IMR-90 (cell line): ENCODE measurements around the gene CLDN34. TPM values are rescaled to one million over a fixed set of nuclear protein-coding genes. Genes with fewer than 3 reads are reported as not detected.
A peak's percentile ranks its signal among the peaks of the same experiment; 100 is the strongest.

Experiments used
- ATAC-seq: fragments of 200-7000 bp; cut with Tn5 transposase; 2 replicates; pipeline ENCODE4 v1.9.1; 2020; ENCODE audit warnings: low read depth, mild to moderate bottlenecking, moderate library complexity
- BruUV-seq: library from RNA; stranded (reverse); fragments of 400-500 nt; replicated peaks from 2 replicates; lab custom pipeline; 2021; lab: Mats Ljungman, UMichigan
- CTCF ChIA-PET: fragments of 300-600 bp; formaldehyde crosslinking; extraction: SDS; loops from one replicate; lab custom pipeline; 2021; ENCODE audit warnings: antibody characterized with exemption; lab: Yijun Ruan, JAX
- POLR2A ChIA-PET: fragments of 300-600 bp; sonication (Branson Sonifier 250); formaldehyde crosslinking; loops from one replicate; lab custom pipeline; 2022; ENCODE audit warnings: antibody characterized with exemption; ENCODE audit not compliant: unreplicated experiment; lab: Charles Lee
- DNase-seq: peaks from one replicate; pipeline ENCODE4 v3.0.0; 2013
- H2AFZ ChIP-seq: replicated peaks from 2 replicates; pipeline ENCODE3; 2013; ENCODE audit warnings: low read length, mild to moderate bottlenecking; ENCODE audit not compliant: poor library complexity
- H2AK5ac ChIP-seq: 2 replicates; pipeline ENCODE4 v1.6.1; 2013; ENCODE audit warnings: low read depth, low read length, inconsistent platforms
- H2AK9ac ChIP-seq: replicated peaks from 2 replicates; pipeline ENCODE3; 2013; ENCODE audit warnings: mild to moderate bottlenecking, low read depth, low read length, moderate library complexity; ENCODE audit not compliant: poor library complexity
- H2BK120ac ChIP-seq: 2 replicates; pipeline ENCODE4 v1.6.1; 2013; ENCODE audit warnings: low read depth, low read length, inconsistent platforms
- H2BK15ac ChIP-seq: 3 replicates; pipeline ENCODE4 v1.6.1; 2013; ENCODE audit warnings: low read depth, low read length, inconsistent platforms
- H2BK20ac ChIP-seq: 2 replicates; pipeline ENCODE4 v1.6.1; 2013; ENCODE audit warnings: low read depth, mild to moderate bottlenecking, inconsistent platforms, low read length, moderate library complexity
- H2BK5ac ChIP-seq: 2 replicates; pipeline ENCODE4 v1.6.1; 2013; ENCODE audit warnings: mild to moderate bottlenecking, low read depth, low read length, inconsistent platforms; ENCODE audit not compliant: poor library complexity, severe bottlenecking
- H3K14ac ChIP-seq: replicated peaks from 2 replicates; pipeline ENCODE4 v1.6.1; 2013; ENCODE audit warnings: low read depth, low read length, inconsistent platforms
- H3K18ac ChIP-seq: 2 replicates; pipeline ENCODE4 v1.6.1; 2013; ENCODE audit warnings: low read depth, low read length, control low read depth
- H3K23ac ChIP-seq: 2 replicates; pipeline ENCODE4 v1.6.1; 2013; ENCODE audit warnings: low read depth, low read length, inconsistent platforms
- H3K27ac ChIP-seq: 2 replicates; pipeline ENCODE4 v1.5.1; 2013; ENCODE audit warnings: mild to moderate bottlenecking, control low read depth, low read length; ENCODE audit not compliant: insufficient read depth
- H3K27me3 ChIP-seq: 2 replicates; pipeline ENCODE4 v1.6.1; 2013; ENCODE audit warnings: low read length; ENCODE audit not compliant: control insufficient read depth, insufficient read depth
- H3K36me3 ChIP-seq: 2 replicates; pipeline ENCODE4 v1.6.1; 2013; ENCODE audit warnings: low read length, mixed read lengths; ENCODE audit not compliant: control insufficient read depth, insufficient read depth
- H3K4ac ChIP-seq: 2 replicates; pipeline ENCODE4 v1.6.1; 2013; ENCODE audit warnings: low read depth, low read length, inconsistent platforms
- H3K4me1 ChIP-seq: 2 replicates; pipeline ENCODE4 v1.6.1; 2013; ENCODE audit warnings: low read length, mixed read lengths; ENCODE audit not compliant: control insufficient read depth, insufficient read depth
- H3K4me2 ChIP-seq: 2 replicates; pipeline ENCODE4 v1.6.1; 2013; ENCODE audit warnings: low read depth, mild to moderate bottlenecking, control low read depth, low read length, moderate library complexity
- H3K4me3 ChIP-seq: 2 replicates; pipeline ENCODE4 v1.5.1; 2013; ENCODE audit warnings: low read depth, mild to moderate bottlenecking, control low read depth, low read length, moderate library complexity; ENCODE audit not compliant: insufficient read depth
- H3K56ac ChIP-seq: 2 replicates; pipeline ENCODE4 v1.6.1; 2013; ENCODE audit warnings: low read length, inconsistent platforms; ENCODE audit not compliant: insufficient read depth; ENCODE audit errors: extremely low read depth
- H3K79me1 ChIP-seq, 2 experiments: 2 replicates each; pipeline ENCODE4 v1.6.1; 2013; ENCODE audit warnings: low read length in 2 of 2, inconsistent platforms in 1 of 2, low read depth in 1 of 2
- H3K9ac ChIP-seq: 2 replicates; pipeline ENCODE4 v1.6.1; 2013; ENCODE audit warnings: low read depth, low read length, control low read depth
- H3K9me1 ChIP-seq: 2 replicates; pipeline ENCODE4 v1.6.1; 2013; ENCODE audit warnings: low read length, inconsistent platforms; ENCODE audit not compliant: insufficient read depth
- H3K9me3 ChIP-seq: 2 replicates; pipeline ENCODE4 v1.6.1; 2013; ENCODE audit warnings: low read length; ENCODE audit not compliant: control insufficient read depth, insufficient read depth
- H4K20me1 ChIP-seq: 2 replicates; pipeline ENCODE4 v1.6.1; 2013; ENCODE audit warnings: low read length, inconsistent platforms; ENCODE audit not compliant: insufficient read depth
- H4K5ac ChIP-seq: 2 replicates; pipeline ENCODE4 v1.6.1; 2013; ENCODE audit warnings: mild to moderate bottlenecking, low read depth, low read length, control low read depth
- H4K8ac ChIP-seq, 2 experiments: 2 replicates each; pipeline ENCODE4 v1.6.1; 2013; ENCODE audit warnings: low read depth in 2 of 2, low read length in 2 of 2, control low read depth in 1 of 2, inconsistent platforms in 1 of 2
- H4K91ac ChIP-seq: 2 replicates; pipeline ENCODE4 v1.6.1; 2013; ENCODE audit warnings: low read depth, low read length, inconsistent platforms; ENCODE audit not compliant: insufficient read depth
- BHLHE40 ChIP-seq: fragments of 150-350 bp; IDR thresholded peaks from 2 replicates; pipeline ENCODE4 v1.6.1; 2016; ENCODE audit warnings: mild to moderate bottlenecking, low read depth, low read length
- CHD1 ChIP-seq: IDR thresholded peaks from 2 replicates; pipeline ENCODE4 v1.6.1; 2012; ENCODE audit warnings: low read depth, low read length, improper control_type of control experiment
- CTCF ChIP-seq: conservative IDR thresholded peaks from 2 replicates; pipeline ENCODE4 v1.5.1; 2012; ENCODE audit warnings: mild to moderate bottlenecking, low read depth, low read length, improper control_type of control experiment
- ELK1 ChIP-seq: fragments of 150-350 bp; IDR thresholded peaks from 2 replicates; pipeline ENCODE4 v1.6.1; 2016; ENCODE audit warnings: low read depth, mild to moderate bottlenecking, low read length, moderate library complexity, borderline replicate concordance
- FOS ChIP-seq: fragments of 150-350 bp; IDR thresholded peaks from 2 replicates; pipeline ENCODE4 v1.6.1; 2016; ENCODE audit warnings: low read depth, low read length
- MAFK ChIP-seq: IDR thresholded peaks from 2 replicates; pipeline ENCODE4 v1.6.1; 2012; ENCODE audit warnings: low read depth, low read length, improper control_type of control experiment
- MAZ ChIP-seq: IDR thresholded peaks from 2 replicates; pipeline ENCODE4 v1.6.1; 2012; ENCODE audit warnings: low read depth, mild to moderate bottlenecking, low read length, improper control_type of control experiment, moderate library complexity, borderline replicate concordance
- MXI1 ChIP-seq: IDR thresholded peaks from 2 replicates; pipeline ENCODE4 v1.6.1; 2012; ENCODE audit warnings: low read depth, mild to moderate bottlenecking, low read length, moderate library complexity, borderline replicate concordance
- NFE2L2 ChIP-seq: fragments of 150-350 bp; IDR thresholded peaks from 2 replicates; pipeline ENCODE4 v1.6.1; 2016; ENCODE audit warnings: low read depth, mild to moderate bottlenecking, low read length
- POLR2A ChIP-seq: IDR thresholded peaks from 2 replicates; pipeline ENCODE4 v1.6.1; 2012; ENCODE audit warnings: mild to moderate bottlenecking, low read depth, low read length
- RAD21 ChIP-seq: IDR thresholded peaks from 2 replicates; pipeline ENCODE4 v1.6.1; 2012; ENCODE audit warnings: low read length, improper control_type of control experiment
- RCOR1 ChIP-seq: IDR thresholded peaks from 2 replicates; pipeline ENCODE4 v1.6.1; 2012; ENCODE audit warnings: mild to moderate bottlenecking, low read length, improper control_type of control experiment; ENCODE audit not compliant: insufficient replicate concordance
- RFX5 ChIP-seq: IDR thresholded peaks from 2 replicates; pipeline ENCODE4 v1.8.0; 2012; ENCODE audit warnings: low read depth, mild to moderate bottlenecking, low read length, moderate library complexity
- SMC3 ChIP-seq: fragments of 150-350 bp; IDR thresholded peaks from 2 replicates; pipeline ENCODE4 v1.6.1; 2016; ENCODE audit warnings: low read depth, mild to moderate bottlenecking, antibody characterized with exemption, low read length, moderate library complexity
- WGBS, 2 experiments: methylation state at CpG; one replicate each; pipeline versions ENCODE4 v1.1.5 to v1.1.7; 2013; ENCODE audit warnings: missing lambda C conversion rate in 2 of 2; ENCODE audit not compliant: insufficient read length in 1 of 2; ENCODE audit errors: extremely low coverage in 2 of 2; 5-methylcytosine and 5-hydroxymethylcytosine counted together
- dilution Hi-C: fragments of 300-500 bp; cut with HindIII; formaldehyde crosslinking; loops from one replicate; pipeline ENCODE4 v1.14.3; 2018; ENCODE audit warnings: low sequenced_read_pairs; ENCODE audit not compliant: unreplicated experiment
- in situ Hi-C: fragments of 300-500 bp; cut with MboI; formaldehyde crosslinking; loops from 3 replicates; pipeline ENCODE4 v1.14.3; 2019; ENCODE audit warnings: low sequenced_read_pairs, inconsistent platforms, mixed read lengths
- intact Hi-C: fragments of 100-400 bp; cut with micrococcal nuclease; formaldehyde crosslinking; loops from 2 replicates; pipeline ENCODE4 v1.10.0; 2022
- polyA plus RNA-seq, 3 experiments: library from polyadenylated mRNA; depleted of rRNA; stranded (reverse); fragments of >200 nt; gene quantifications; 2 replicates each; pipeline ENCODE4 v1.2.3, GENCODE V29; 2012; ENCODE audit warnings: low replicate concordance in 1 of 3
- total RNA-seq: library from RNA; depleted of rRNA; stranded (reverse); fragments of >200 nt; gene quantifications from 2 replicates; pipeline ENCODE4 v1.2.3, GENCODE V29; 2012

CLDN34 gene
- total and polyA plus RNA-seq, 2 of the 4 experiments (the other 2 are of a cell fraction), result 0.14 TPM; not detected in 1

GRCh38 chrX:10011991-10012390 is 44.8 kb downstream of the CLDN34 start:
- H3K36me3 ChIP-seq, result no peaks in the 10 kb centered on the region
- H3K14ac ChIP-seq, result no peak overlapping the region
- 46% methylated on average over 8 of the region's 9 CpGs; no CpG with 5 or more reads in 1 of the 2 experiments for WGBS, 2 experiments
- ATAC-seq (no peak), DNase-seq (no peak)
- H3K4ac ChIP-seq, result peak overlapping the region; percentile 49; the same call in 1 of the 2 replicates
- no TSS peak for BruUV-seq
- CTCF ChIA-PET, result no interaction called here
- no peak for TF ChIP-seq ELK1
- TF ChIP-seq RCOR1, result no peak
- no peak for TF ChIP-seq MAZ
- TF ChIP-seq FOS, result no peak
- no peak for TF ChIP-seq MAFK
- no peak for TF ChIP-seq SMC3
- TF ChIP-seq NFE2L2, result no peak
- TF ChIP-seq RAD21, result no peak
- TF ChIP-seq CTCF, result no peak
- no peak for TF ChIP-seq BHLHE40
- no peak for TF ChIP-seq CHD1
- no peak for TF ChIP-seq POLR2A
- TF ChIP-seq RFX5, result no peak
- TF ChIP-seq MXI1, result no peak
- in situ Hi-C loops, result no loop called here
- no peak overlapping the region for H2BK20ac ChIP-seq
- no peaks in the 10 kb centered on the region for H3K27me3 ChIP-seq
- H2AK5ac ChIP-seq, result no peak overlapping the region
- no peak overlapping the region; a peak in 1 of 4 replicates for H4K8ac ChIP-seq
- dilution Hi-C loops, result no loop called here
- H3K4me3 ChIP-seq, result no peak overlapping the region
- H4K5ac ChIP-seq, result no peak overlapping the region
- H3K9me1 ChIP-seq, result peaks cover 7% of the 10 kb centered on the region; the same call in 1 of the 2 replicates
- no peak overlapping the region for H2AK9ac ChIP-seq
- H4K20me1 ChIP-seq, result no peaks in the 10 kb centered on the region
- peaks cover 12% of the 10 kb centered on the region for H3K4me1 ChIP-seq
- H4K91ac ChIP-seq, result peak overlapping the region; percentile 80; the same call in 1 of the 2 replicates
- no peak overlapping the region for H3K23ac ChIP-seq
- H3K9ac ChIP-seq, result no peak overlapping the region
- H2BK120ac ChIP-seq, result peak overlapping the region; percentile 44; the same call in 1 of the 2 replicates
- no peak overlapping the region for H2BK5ac ChIP-seq
- no peak overlapping the region for H2BK15ac ChIP-seq
- H2AFZ ChIP-seq, result no peak overlapping the region
- POLR2A ChIA-PET, result interaction anchor here (0.5 kb wide), 1 partner anchor 69 kb away, joined by 11 read pairs; no protein-coding TSS in a partner anchor
- peak overlapping the region; percentile 72; the same call in 1 of the 2 replicates for H3K18ac ChIP-seq
- H3K79me1 ChIP-seq, result no peaks in the 10 kb centered on the region; a peak in 1 of 4 replicates
- no peaks in the 10 kb centered on the region for H3K9me3 ChIP-seq
- intact Hi-C loops, result no loop called here
- no peak overlapping the region for H3K27ac ChIP-seq
- no peak overlapping the region for H3K56ac ChIP-seq
- H3K4me2 ChIP-seq, result no peak overlapping the region
